GM18502 (cell line): ENCODE results near the gene AANAT.
"Not testable (repeated sequence)": the region's sequence is repeated elsewhere in the genome, so short reads cannot be mapped to it uniquely, and the experiment has no call there.

ENCODE experiments used
- ATAC-seq: cut with Tn5 transposase; IDR thresholded peaks from one replicate; pipeline ENCODE4 v1.9.1; 2021; ENCODE audit warnings: mild to moderate bottlenecking; ENCODE audit not compliant: unreplicated experiment, poor library complexity

The AANAT gene

DNA sequence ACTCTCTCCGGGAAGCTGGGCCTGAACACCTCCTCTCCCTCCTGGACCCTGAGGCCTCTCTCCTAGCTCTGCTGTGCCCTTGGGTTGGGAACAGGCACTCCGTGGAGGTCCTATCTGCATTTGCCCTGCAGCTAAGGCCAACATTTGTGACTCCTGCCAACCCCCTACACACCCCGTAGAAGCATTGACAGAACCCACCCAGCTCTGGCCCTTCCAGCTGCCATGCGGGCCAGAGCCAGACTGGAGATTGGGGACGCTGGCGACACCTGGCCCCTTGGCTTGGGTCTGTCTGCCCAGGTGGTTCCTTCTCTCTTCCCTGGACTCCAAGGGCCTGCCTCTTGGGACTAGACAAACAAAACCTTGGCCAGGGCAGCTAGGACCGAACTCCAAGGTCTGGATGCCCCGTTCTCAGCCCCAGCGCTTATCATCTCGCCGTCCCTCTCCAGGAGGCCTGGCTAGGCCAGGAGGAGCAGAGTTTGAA is 34.5 kb downstream of the AANAT start:
- no peak for ATAC-seq

DNA sequence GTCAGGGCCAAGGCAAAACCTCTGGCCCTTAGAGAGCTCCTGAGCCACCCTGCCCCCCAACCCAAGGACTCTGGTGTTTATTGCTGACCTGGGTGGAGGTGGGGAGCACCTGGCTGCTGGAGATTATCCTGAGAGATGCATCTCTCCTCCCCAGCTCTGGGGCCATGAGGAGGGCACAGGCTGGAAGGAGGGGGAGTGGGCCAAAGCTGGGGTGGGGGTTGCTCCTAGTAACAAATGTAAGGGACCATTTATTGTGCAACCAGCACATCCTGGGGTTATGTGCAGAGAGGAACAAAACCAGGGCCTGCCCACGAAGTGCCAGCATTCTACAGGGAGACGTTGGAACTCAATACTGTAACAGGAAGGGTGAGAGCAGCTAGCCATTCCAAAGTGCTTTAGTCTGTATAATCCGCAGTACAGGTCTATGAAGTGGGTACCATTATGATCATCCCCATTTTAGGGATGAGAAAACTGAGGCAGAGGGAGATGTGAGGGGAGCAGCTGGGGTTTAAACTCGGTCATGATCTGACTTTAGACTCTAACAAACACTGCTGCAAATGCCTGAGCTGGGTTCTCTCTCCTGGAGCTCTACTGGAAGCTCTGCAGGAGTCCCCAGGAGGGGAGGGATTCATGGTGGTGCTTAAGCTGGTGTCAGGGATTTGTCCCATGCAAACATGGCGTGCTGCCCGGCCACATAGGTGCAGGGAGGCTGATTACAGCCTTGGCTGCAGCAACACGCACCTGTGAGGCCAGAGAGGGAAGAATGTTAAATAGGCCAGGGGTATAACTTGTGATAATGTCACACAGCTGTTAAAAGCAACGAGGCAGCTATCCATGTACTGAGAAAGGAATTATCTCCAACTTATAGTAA is 35.2 kb downstream of the AANAT start:
- no peak for ATAC-seq

- ATAC-seq, result no peak
These were observed 36.7 kb downstream of the AANAT start for GRCh38 chr17:76504117-76504516.

DNA sequence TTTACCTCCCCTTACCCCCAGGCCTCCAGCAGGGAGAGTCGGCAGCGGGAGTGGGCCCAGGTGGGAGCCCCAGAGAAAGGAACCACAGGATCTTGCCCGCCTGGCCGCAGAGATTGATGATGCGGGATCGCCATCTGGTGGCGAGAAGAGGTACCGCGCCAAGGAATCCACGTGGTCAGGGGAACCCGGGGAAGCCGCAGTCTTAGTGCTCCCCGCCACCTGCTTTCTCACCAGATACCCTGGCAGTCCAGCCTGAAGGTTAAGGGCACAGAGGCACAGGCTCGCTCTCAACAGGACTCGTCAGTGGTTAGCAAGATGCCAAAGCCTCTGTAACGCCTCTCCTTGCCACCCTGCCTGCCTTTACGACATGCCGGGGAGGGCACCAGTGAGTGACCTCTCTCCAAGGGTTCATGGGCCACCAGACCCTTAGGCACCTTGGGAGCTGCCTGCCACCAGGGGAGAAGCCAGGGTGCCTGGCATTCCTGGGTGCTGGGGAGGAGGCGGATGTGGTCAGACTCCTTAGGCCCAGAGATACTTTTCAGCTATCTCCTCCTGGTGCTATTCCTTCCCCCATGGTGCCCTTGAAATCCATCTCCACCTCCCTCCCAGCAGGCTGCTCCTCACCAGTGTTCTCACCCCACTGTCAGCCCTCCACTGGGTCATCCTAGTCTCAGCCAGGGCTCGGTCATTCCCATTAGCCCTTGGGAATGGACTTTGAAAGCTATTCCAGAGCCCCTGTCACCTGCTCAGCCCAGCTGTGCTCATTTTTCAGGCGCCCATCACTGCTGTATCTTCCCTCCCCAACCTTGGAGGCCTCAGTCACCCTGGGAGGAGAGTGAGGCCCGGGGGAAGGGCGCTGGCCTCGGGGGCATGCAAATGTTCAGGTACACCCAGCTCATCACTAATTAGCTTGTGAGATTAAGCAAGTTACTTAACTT is 39.3 kb downstream of the AANAT start:
- ATAC-seq, result no peak

- not testable (repeated sequence) for ATAC-seq
These were observed 41.2 kb downstream of the AANAT start for GRCh38 chr17:76508472-76509063.

DNA sequence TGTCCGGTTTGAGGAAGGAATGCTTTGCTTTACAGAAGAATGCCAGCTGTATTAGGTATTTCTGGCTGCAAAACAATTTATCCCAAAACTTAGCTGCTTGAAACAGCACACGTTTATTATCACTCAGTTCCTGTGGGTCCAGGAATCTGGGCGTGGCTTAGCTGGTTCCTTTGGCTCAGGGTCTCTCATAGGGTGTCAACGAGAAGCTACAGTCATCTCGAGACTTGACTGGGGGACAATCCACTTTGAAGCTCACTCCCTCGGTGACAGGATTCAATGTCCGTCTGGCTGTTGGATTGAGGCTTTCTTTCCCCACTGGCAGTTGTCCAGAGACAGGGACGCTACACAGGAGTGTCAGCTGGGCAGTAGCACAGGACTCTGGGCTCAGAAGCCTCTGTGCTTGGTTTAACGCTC is 43.4 kb downstream of the AANAT start:
- ATAC-seq, result no peak

GRCh38 chr17:76511668-76512365 is 44.4 kb downstream of the AANAT start:
- ATAC-seq, result no peak

DNA sequence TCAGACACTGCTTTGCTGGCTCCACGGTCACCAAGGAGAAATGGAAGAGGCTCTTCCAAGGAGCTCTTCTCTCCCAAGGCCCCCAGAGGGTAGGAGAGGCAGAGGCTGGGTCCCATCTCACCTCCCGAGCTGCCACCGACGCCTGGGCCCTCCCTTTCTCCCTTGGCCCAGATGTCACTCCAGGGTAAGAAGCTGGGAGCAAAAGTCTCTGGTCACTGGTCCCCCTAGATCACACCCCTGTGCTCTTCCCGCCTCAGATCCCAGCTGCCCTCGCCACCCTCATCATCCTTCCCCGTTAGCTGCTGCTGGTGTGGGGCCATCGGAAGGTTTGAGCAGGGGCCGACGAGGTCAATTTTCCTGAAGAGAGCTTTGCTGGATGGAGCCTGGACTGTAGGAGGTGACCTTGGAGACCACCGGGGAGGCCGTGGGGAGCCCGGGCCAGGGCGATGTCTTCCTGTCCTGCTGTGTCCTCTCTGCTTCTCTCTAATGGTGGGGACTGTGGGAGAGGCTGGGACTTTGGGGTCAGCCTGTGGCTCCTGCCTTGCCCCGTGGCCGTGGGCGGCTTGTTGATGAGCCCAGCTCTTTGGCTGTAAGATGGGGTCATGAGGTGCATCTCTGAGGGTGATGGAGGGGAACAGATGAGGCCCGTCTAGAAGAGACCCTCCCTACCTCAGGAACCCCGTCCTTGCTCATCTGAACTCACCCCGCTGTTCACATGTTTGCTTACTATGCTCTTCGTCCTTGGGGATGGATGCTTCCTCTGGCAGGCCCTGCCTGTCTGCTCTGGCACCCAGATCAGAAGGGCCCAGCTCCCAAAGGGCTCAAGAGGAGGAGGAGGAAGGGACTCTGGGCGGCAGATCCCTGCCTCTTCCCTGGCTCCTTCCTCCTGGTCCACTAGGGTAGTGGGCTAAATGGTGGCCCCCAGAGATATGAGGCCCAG is 45.2 kb downstream of the AANAT start:
- ATAC-seq, result no peak

DNA sequence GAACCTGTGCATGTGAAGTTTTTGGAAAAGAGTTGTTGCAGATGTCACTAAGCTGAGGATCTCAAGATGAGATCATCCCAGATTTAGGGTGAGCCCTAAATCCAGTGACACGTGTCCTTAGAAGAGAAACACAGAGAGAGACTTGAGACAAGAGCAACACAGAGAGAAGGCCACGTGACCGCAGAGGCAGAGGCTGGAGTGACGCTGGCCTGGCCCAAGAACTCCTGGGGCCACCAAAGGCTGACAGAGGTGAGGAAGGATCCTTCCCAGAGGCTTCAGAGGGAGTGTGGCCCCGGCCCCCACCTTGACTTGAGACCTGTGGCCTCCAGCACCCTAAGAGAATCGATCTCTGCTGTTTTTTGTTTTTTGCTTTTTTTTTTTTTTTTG is 45.9 kb downstream of the AANAT start:
- no peak for ATAC-seq

GRCh38 chr17:76514355-76514754 is 47.0 kb downstream of the AANAT start:
- not testable (repeated sequence) for ATAC-seq

GRCh38 chr17:76515274-76515949 is 48.0 kb downstream of the AANAT start:
- peak; percentile 61 for ATAC-seq

GRCh38 chr17:76517638-76518038 is 50.2 kb downstream of the AANAT start:
- no peak for ATAC-seq

GRCh38 chr17:76519048-76519966 is 51.9 kb downstream of the AANAT start:
- ATAC-seq, result no peak
